ENCODE results near the gene ISX. TPM values are rescaled to one million over a fixed set of nuclear protein-coding genes. Genes with fewer than 3 reads are reported as not detected.

Gene ISX
- total RNA-seq, 1 experiment from 2014 or later, result 5.6 TPM

DNA sequence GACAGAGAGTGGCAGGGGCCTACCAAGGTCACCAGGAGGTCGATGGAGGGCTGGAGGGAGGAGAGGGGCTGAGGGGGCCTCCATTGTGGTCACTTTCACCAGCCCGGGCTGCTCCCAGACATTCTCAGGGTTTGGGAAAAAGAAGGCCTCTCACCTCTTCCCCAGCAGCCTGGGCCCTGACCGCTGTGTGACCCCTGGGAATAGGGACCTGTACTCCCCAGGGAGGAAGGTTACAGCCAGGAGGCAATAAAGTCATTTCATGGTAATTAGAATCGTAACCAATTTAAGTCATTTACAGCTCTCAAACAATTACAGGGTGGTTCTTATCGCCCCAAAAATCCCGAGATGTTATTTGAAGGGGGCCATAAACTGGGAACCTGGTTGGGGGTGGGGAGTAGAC, 37.8 kb downstream of the ISX start:
- intact Hi-C loops (cut with micrococcal nuclease; ENCODE audit: unreplicated experiment), result no loop called here
- H3K4me3 ChIP-seq (ENCODE audit: low read depth, low read length), result no peak overlapping the region
- peaks cover 6% of the 10 kb centered on the region for H3K27me3 Mint-ChIP-seq (ENCODE audit: insufficient read depth, unreplicated experiment)
- peak in 1 of 2 experiments; percentile 48 for DNase-seq
- no peak overlapping the region for H3K27ac Mint-ChIP-seq (ENCODE audit: unreplicated experiment)
- POLR2A ChIA-PET, result no interaction called here
- H3K36me3 ChIP-seq (ENCODE audit: control insufficient read depth, insufficient read depth, low read length), result no peaks in the 10 kb centered on the region
- H3K4me1 ChIP-seq, result no peaks in the 10 kb centered on the region
- no TSS peak for BruUV-seq (replicated peaks)
- TF ChIP-seq, protein P1, sequence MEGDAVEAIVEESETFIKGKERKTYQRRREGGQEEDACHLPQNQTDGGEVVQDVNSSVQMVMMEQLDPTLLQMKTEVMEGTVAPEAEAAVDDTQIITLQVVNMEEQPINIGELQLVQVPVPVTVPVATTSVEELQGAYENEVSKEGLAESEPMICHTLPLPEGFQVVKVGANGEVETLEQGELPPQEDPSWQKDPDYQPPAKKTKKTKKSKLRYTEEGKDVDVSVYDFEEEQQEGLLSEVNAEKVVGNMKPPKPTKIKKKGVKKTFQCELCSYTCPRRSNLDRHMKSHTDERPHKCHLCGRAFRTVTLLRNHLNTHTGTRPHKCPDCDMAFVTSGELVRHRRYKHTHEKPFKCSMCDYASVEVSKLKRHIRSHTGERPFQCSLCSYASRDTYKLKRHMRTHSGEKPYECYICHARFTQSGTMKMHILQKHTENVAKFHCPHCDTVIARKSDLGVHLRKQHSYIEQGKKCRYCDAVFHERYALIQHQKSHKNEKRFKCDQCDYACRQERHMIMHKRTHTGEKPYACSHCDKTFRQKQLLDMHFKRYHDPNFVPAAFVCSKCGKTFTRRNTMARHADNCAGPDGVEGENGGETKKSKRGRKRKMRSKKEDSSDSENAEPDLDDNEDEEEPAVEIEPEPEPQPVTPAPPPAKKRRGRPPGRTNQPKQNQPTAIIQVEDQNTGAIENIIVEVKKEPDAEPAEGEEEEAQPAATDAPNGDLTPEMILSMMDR (IDR thresholded peaks at IDR 0.05; ENCODE audit: insufficient read depth in 1 of 2, low read depth in 1 of 2, low read length in 1 of 2, severe bottlenecking in 1 of 2, unreplicated experiment in 1 of 2), result no peak
- peaks cover 4% of the 10 kb centered on the region for H3K4me1 Mint-ChIP-seq (ENCODE audit: low read depth, unreplicated experiment)
- peaks cover 20% of the 10 kb centered on the region for H3K9me3 Mint-ChIP-seq (ENCODE audit: unreplicated experiment)
- no peaks in the 10 kb centered on the region for H3K9me3 ChIP-seq
- no peaks in the 10 kb centered on the region for H3K27me3 ChIP-seq (replicated peaks; ENCODE audit: control insufficient read depth, insufficient read depth, low read length)
- no peaks in the 10 kb centered on the region for H3K36me3 Mint-ChIP-seq (ENCODE audit: insufficient read depth, unreplicated experiment)
- CTCF ChIA-PET, result no interaction called here
- no peak overlapping the region for H3K4me3 Mint-ChIP-seq (ENCODE audit: unreplicated experiment)

DNA sequence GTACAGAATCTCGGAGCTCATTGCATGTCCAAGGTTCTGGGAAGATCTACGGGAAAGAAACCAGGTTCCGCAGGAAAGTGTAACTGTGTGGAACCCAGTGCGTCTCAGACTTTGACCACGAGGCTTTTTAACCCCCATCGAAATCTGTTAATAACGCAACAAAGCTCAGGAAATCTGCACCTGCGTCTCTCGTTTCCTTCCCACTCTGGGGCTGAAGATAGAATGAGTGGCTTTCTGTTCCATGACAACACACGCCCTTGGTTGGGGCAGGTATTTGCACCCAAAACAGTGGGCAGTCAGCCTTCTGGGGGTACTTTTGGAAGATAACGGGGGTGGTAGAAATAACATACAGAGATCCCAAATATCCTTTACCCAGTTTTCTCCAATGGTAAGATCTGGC, 38.5 kb downstream of the ISX start:
- no peaks in the 10 kb centered on the region for H3K27me3 ChIP-seq (replicated peaks; ENCODE audit: control insufficient read depth, insufficient read depth, low read length)
- intact Hi-C loops (cut with micrococcal nuclease; ENCODE audit: unreplicated experiment), result no loop called here
- no peak overlapping the region for H3K4me3 ChIP-seq (ENCODE audit: low read depth, low read length)
- BruUV-seq (replicated peaks), result no TSS peak
- H3K27ac Mint-ChIP-seq (ENCODE audit: unreplicated experiment), result no peak overlapping the region
- ChIA-PET POLR2A (interaction anchor here (0.6 kb wide), 1 partner anchor 353 kb away, joined by 8 read pairs; no protein-coding TSS in a partner anchor), CTCF (no interaction called here)
- no peaks in the 10 kb centered on the region for H3K4me1 ChIP-seq
- no peaks in the 10 kb centered on the region for H3K36me3 Mint-ChIP-seq (ENCODE audit: insufficient read depth, unreplicated experiment)
- TF ChIP-seq, protein P1 (IDR thresholded peaks at IDR 0.05; ENCODE audit: insufficient read depth in 1 of 2, low read depth in 1 of 2, low read length in 1 of 2, severe bottlenecking in 1 of 2, unreplicated experiment in 1 of 2), result no peak
- no peaks in the 10 kb centered on the region for H3K36me3 ChIP-seq (ENCODE audit: control insufficient read depth, insufficient read depth, low read length)
- DNase-seq, result no peak
- no peaks in the 10 kb centered on the region for H3K4me1 Mint-ChIP-seq (ENCODE audit: low read depth, unreplicated experiment)
- H3K9me3 ChIP-seq, result no peaks in the 10 kb centered on the region
- H3K27me3 Mint-ChIP-seq (ENCODE audit: insufficient read depth, unreplicated experiment), result peaks cover 6% of the 10 kb centered on the region
- H3K4me3 Mint-ChIP-seq (ENCODE audit: unreplicated experiment), result no peak overlapping the region
- peaks cover 13% of the 10 kb centered on the region for H3K9me3 Mint-ChIP-seq (ENCODE audit: unreplicated experiment)

DNA sequence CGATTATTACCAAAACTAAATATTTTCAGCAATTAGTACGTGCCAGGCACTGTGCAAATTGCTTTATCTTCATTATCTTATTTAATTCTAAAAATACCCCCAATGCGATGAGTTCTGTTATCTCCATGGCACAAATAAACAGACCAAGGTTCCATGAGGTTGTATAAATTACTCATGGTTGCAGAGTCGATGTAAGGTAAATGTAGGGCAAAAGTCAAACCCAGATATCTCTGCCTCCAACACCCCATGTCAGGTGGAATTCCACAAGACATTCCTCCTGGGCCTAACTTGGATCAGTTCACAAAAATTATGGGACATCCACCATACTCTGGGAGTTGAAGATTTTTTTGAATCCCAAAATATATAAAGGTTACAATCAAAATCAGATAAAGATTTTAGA, 43.7 kb downstream of the ISX start:
- CTCF ChIA-PET, result no interaction called here
- Histone ChIP-seq H3K4me1 (no peaks in the 10 kb centered on the region), H3K36me3 (ENCODE audit: control insufficient read depth, insufficient read depth, low read length) (no peaks in the 10 kb centered on the region), H3K9me3 (no peaks in the 10 kb centered on the region), H3K4me3 (ENCODE audit: low read depth, low read length) (no peak overlapping the region), H3K27me3 (replicated peaks; ENCODE audit: control insufficient read depth, insufficient read depth, low read length) (no peaks in the 10 kb centered on the region)
- intact Hi-C loops (cut with micrococcal nuclease; ENCODE audit: unreplicated experiment), result no loop called here
- peaks cover 10% of the 10 kb centered on the region for H3K9me3 Mint-ChIP-seq (ENCODE audit: unreplicated experiment)
- POLR2A ChIA-PET, result no interaction called here
- H3K4me3 Mint-ChIP-seq (ENCODE audit: unreplicated experiment), result no peak overlapping the region
- no peaks in the 10 kb centered on the region for H3K36me3 Mint-ChIP-seq (ENCODE audit: insufficient read depth, unreplicated experiment)
- TF ChIP-seq, protein P1 (IDR thresholded peaks at IDR 0.05; ENCODE audit: insufficient read depth in 1 of 2, low read depth in 1 of 2, low read length in 1 of 2, severe bottlenecking in 1 of 2, unreplicated experiment in 1 of 2), result no peak
- no peak for DNase-seq
- peaks cover 6% of the 10 kb centered on the region for H3K27me3 Mint-ChIP-seq (ENCODE audit: insufficient read depth, unreplicated experiment)
- no TSS peak for BruUV-seq (replicated peaks)
- no peaks in the 10 kb centered on the region for H3K4me1 Mint-ChIP-seq (ENCODE audit: low read depth, unreplicated experiment)
- no peak overlapping the region for H3K27ac Mint-ChIP-seq (ENCODE audit: unreplicated experiment)

Measured in Caco-2 (cell line).